ENCODE data around the gene ATP5MC3. TPM values are rescaled to one million over a fixed set of nuclear protein-coding genes. Genes with fewer than 3 reads are reported as not detected.
A peak's percentile ranks its signal among the peaks of the same experiment; 100 is the strongest.

ATP5MC3 gene
- total RNA-seq, 1 donor from 2014 or later = 311 TPM

DNA sequence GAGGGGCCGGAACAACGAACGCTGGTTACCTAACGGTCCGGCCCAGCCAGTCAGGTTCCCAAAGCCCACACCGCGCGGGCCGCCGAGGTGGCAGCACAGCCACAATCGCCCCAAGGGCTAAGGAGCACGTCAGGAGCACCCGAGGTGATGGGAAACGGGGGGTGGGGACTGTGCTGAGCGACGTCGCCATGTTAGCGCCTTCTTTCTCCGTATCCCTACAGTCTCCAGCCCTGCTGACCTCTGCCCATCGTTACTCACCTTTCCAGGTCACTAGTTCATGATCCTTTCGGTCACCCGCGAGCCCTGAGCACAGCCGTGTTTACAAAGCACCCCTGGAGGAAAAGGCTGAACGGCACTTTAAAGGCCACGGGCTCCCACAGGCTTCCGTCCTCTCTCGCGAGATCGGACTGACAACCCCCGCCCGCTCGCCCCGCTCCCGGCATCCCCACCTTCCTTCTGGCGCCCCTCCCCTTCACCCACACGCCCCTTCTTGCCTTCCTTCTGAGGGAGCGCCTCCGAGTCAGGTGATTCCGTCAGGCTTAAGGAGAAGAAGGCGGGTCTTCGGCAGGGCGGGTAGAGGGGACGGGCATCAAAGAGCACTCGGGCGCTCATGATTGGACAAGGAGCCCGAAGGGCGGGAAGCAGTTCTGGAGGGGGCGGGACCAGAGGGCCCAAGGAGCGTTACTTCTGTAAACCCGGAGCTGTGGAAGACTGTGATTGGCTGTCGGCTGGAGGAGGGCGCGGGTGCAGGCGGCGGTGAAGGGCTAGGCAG, 13.5 kb downstream of the ATP5MC3 start, which contains the start of gene ATF2:
Gene ATF2, minus strand, starts transcription at position 412 of the 772 bp plus-strand sequence. CDS start 31,760 bp downstream, outside the sequence.
- Mint-ChIP-seq H3K36me3 (no peaks in the 10 kb centered on the region), H3K27me3 (no peaks in the 10 kb centered on the region), H3K4me1 (ENCODE audit: unreplicated experiment) (peaks cover 12% of the 10 kb centered on the region), H3K4me3 (peak within 1 kb of the TSS; percentile 100), H3K27ac (peak within 1 kb of the TSS; percentile 100), H3K9me3 (no peaks in the 10 kb centered on the region)
- TF ChIP-seq, protein P1, sequence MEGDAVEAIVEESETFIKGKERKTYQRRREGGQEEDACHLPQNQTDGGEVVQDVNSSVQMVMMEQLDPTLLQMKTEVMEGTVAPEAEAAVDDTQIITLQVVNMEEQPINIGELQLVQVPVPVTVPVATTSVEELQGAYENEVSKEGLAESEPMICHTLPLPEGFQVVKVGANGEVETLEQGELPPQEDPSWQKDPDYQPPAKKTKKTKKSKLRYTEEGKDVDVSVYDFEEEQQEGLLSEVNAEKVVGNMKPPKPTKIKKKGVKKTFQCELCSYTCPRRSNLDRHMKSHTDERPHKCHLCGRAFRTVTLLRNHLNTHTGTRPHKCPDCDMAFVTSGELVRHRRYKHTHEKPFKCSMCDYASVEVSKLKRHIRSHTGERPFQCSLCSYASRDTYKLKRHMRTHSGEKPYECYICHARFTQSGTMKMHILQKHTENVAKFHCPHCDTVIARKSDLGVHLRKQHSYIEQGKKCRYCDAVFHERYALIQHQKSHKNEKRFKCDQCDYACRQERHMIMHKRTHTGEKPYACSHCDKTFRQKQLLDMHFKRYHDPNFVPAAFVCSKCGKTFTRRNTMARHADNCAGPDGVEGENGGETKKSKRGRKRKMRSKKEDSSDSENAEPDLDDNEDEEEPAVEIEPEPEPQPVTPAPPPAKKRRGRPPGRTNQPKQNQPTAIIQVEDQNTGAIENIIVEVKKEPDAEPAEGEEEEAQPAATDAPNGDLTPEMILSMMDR (conservative IDR thresholded peaks at IDR 0.05) = peak; percentile 27
- peak; percentile 96 for DNase-seq (ENCODE audit: extremely low spot score, unreplicated experiment)

DNA sequence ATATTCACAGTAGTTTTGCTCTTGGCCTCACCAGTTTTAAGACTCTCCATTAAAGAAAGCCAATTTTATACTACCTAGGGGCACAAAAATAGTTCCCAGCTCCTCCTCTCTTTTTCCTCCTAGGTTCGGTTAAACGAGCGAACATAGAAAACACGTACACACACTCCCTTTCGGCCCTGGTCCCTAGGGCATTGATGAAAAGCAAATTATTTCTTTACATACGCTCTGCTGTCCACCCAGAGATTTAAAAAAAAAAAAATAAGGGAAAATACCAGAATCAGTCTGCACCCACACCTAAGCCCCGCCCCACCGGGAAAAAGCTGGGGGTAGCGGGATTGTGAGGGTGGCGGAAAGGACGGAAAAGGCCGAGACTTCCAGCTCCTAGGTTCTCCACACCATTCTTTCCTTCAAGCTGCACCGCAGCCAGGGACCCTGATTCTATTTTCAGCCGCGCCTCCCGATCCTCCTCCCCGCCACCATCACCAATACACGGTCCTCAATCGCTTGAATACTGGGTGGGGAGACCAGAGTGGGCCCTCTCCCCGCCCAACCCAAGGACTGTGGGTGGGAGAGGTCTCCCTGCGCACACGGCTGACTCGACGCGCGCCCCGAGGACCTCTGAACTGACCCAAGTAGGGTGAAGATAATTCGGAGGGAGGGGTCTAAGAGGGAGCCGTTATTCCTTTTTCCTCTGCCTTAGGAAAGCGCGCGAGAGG, 14.3 kb downstream of the ATP5MC3 start:
- Mint-ChIP-seq H3K27ac (peak overlapping the region; percentile 100), H3K36me3 (no peaks in the 10 kb centered on the region), H3K4me3 (peak overlapping the region; percentile 100), H3K27me3 (no peaks in the 10 kb centered on the region), H3K4me1 (ENCODE audit: unreplicated experiment) (peaks cover 13% of the 10 kb centered on the region), H3K9me3 (no peaks in the 10 kb centered on the region)
- DNase-seq (ENCODE audit: extremely low spot score, unreplicated experiment) = peak; percentile 71
- TF ChIP-seq, protein P1 (conservative IDR thresholded peaks at IDR 0.05) = no peak

DNA sequence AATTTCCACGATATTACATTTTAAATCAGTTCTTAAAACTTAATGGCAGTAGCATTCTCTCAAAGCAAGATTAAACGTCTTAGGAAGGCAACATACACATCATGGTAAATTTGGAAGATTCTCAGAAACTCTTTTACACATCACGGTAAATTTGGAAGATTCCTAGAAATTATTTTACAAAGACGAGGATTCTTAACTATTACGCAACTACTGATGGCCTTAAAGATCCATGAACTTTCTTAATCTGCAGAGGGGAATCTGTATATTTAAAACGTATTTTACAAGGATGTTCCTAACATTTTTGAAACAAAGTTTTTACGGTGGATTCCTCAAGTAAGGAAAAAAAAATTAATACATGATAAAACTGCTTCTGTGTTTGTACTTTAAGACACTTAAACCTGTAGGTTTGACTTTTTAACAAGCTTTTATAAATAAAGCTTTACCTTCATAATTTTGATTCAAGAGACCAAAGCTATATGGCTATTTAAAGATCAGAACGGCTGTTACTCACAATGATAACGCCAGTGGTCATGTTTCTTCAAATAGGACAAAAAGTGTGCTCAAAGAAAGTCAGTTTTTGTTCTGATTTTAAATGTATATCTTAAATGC, 15.2 kb downstream of the ATP5MC3 start:
- Mint-ChIP-seq H3K4me1 (ENCODE audit: unreplicated experiment) (peaks cover 18% of the 10 kb centered on the region), H3K27ac (peak overlapping the region; percentile 24), H3K36me3 (peaks cover 1% of the 10 kb centered on the region), H3K9me3 (no peaks in the 10 kb centered on the region), H3K4me3 (peak overlapping the region; percentile 100), H3K27me3 (no peaks in the 10 kb centered on the region)
- DNase-seq (ENCODE audit: extremely low spot score, unreplicated experiment) = no peak
- TF ChIP-seq, protein P1 (conservative IDR thresholded peaks at IDR 0.05) = no peak

DNA sequence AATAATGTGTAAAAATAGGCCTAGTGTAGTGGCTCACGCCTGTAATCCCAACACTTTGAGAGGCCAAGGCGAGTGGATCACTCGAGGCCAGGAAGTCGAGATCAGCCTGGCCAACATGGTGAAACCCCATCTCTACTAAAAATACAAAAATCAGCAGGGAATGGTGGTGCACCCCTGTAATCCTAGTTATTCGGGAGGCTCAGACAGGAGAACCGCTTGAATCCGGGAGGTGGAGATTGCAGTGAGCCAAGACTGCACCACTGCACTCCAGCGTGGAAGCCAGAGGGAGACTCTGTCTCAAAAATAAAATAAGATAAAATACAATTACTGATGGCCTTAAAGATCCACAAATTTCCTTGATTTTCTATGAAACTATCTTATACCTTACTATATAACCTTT, 17.3 kb downstream of the ATP5MC3 start:
- H3K27me3 Mint-ChIP-seq = no peaks in the 10 kb centered on the region
- H3K4me3 Mint-ChIP-seq = no peak overlapping the region
- peaks cover 5% of the 10 kb centered on the region for H3K9me3 Mint-ChIP-seq
- no peak for DNase-seq (ENCODE audit: extremely low spot score, unreplicated experiment)
- H3K36me3 Mint-ChIP-seq = peaks cover 8% of the 10 kb centered on the region
- H3K4me1 Mint-ChIP-seq (ENCODE audit: unreplicated experiment) = peaks cover 12% of the 10 kb centered on the region
- TF ChIP-seq, protein P1 (conservative IDR thresholded peaks at IDR 0.05) = no peak
- H3K27ac Mint-ChIP-seq = no peak overlapping the region

DNA sequence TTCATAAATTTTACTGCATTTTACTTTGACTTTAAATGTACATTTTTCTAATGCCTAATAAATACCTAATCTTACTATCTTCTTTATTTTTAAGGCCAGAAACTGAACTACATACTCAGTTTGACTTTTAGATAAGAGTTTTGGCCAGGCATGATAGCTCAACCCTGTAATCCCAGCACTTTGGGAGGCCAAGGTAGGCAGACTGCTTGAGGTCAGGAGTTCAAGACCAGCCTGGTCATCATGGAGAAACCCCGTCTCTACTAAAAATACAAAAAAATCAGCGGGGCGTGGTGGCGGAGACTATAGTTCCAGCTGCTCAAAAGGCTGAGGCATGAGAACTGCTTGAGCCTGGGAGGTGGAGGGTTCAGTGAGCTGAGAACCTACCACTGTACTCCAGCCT, 22.6 kb downstream of the ATP5MC3 start:
- TF ChIP-seq, protein P1 (conservative IDR thresholded peaks at IDR 0.05) = no peak
- H3K9me3 Mint-ChIP-seq = peaks cover 5% of the 10 kb centered on the region
- H3K27me3 Mint-ChIP-seq = no peaks in the 10 kb centered on the region
- no peak overlapping the region for H3K27ac Mint-ChIP-seq
- DNase-seq (ENCODE audit: extremely low spot score, unreplicated experiment) = no peak
- H3K36me3 Mint-ChIP-seq = peaks cover 12% of the 10 kb centered on the region
- H3K4me1 Mint-ChIP-seq (ENCODE audit: unreplicated experiment) = peaks cover 6% of the 10 kb centered on the region
- H3K4me3 Mint-ChIP-seq = no peak overlapping the region
